ENCODE measurements around the gene FBXW7.

FBXW7 gene

GRCh38 chr4:152369902-152370295 is 166.0 kb downstream of the FBXW7 start:
- DNase-seq (ENCODE audit: low spot score), result no peak

- no peak for DNase-seq (ENCODE audit: low spot score)
These were observed 166.5 kb downstream of the FBXW7 start for GRCh38 chr4:152369203-152369901.

GRCh38 chr4:152368001-152368400 is 167.9 kb downstream of the FBXW7 start:
- no peak for DNase-seq (ENCODE audit: low spot score)

- no peak for DNase-seq (ENCODE audit: low spot score)
These were observed 171.0 kb downstream of the FBXW7 start for GRCh38 chr4:152364883-152365282.

- no peak for DNase-seq (ENCODE audit: low spot score)
These were observed 171.5 kb downstream of the FBXW7 start for GRCh38 chr4:152364383-152364782.

GRCh38 chr4:152363904-152364303 is 172.0 kb downstream of the FBXW7 start:
- no peak for DNase-seq (ENCODE audit: low spot score)

GRCh38 chr4:152363086-152363485 is 172.8 kb downstream of the FBXW7 start:
- peak; percentile 35 for DNase-seq (ENCODE audit: low spot score)

- peak; percentile 25 for DNase-seq (ENCODE audit: low spot score)
These were observed 175.9 kb downstream of the FBXW7 start for GRCh38 chr4:152360045-152360410.

- no peak for DNase-seq (ENCODE audit: low spot score)
These were observed 176.5 kb downstream of the FBXW7 start for GRCh38 chr4:152359208-152360044.

GRCh38 chr4:152357206-152357605 is 178.7 kb downstream of the FBXW7 start:
- no peak for DNase-seq (ENCODE audit: low spot score)

- peak; percentile 45 for DNase-seq (ENCODE audit: low spot score)
These were observed 179.4 kb downstream of the FBXW7 start for GRCh38 chr4:152356428-152357034.

GRCh38 chr4:152352622-152353116 is 183.2 kb downstream of the FBXW7 start:
- DNase-seq (ENCODE audit: low spot score), result peak; percentile 81

GRCh38 chr4:152352215-152352614 is 183.7 kb downstream of the FBXW7 start:
- DNase-seq (ENCODE audit: low spot score), result no peak

- no peak for DNase-seq (ENCODE audit: low spot score)
These were observed 184.8 kb downstream of the FBXW7 start for GRCh38 chr4:152351080-152351479.

- peak; percentile 22 for DNase-seq (ENCODE audit: low spot score)
These were observed 187.2 kb downstream of the FBXW7 start for GRCh38 chr4:152348670-152349069.

GRCh38 chr4:152346979-152347378 is 188.9 kb downstream of the FBXW7 start:
- no peak for DNase-seq (ENCODE audit: low spot score)

GRCh38 chr4:152346526-152346925 is 189.4 kb downstream of the FBXW7 start:
- no peak for DNase-seq (ENCODE audit: low spot score)

- no peak for DNase-seq (ENCODE audit: low spot score)
These were observed 191.9 kb downstream of the FBXW7 start for GRCh38 chr4:152344001-152344400.

GRCh38 chr4:152342293-152342692 is 193.6 kb downstream of the FBXW7 start:
- no peak for DNase-seq (ENCODE audit: low spot score)

GRCh38 chr4:152340818-152341217 is 195.1 kb downstream of the FBXW7 start:
- no peak for DNase-seq (ENCODE audit: low spot score)

GRCh38 chr4:152339576-152339975 is 196.3 kb downstream of the FBXW7 start:
- no peak for DNase-seq (ENCODE audit: low spot score)

- DNase-seq (ENCODE audit: low spot score), result no peak
These were observed 201.0 kb downstream of the FBXW7 start for GRCh38 chr4:152334931-152335330.

- no peak for DNase-seq (ENCODE audit: low spot score)
These were observed 204.8 kb downstream of the FBXW7 start for GRCh38 chr4:152331042-152331441.

Measured in GM03348 (cell line).